HAP-1 (cell line): ENCODE data around the gene GFPT1.

ENCODE experiments used
- DNase-seq, 2 experiments: peaks; one replicate each; pipeline ENCODE4 v3.0.0-alpha.2; 2016 to 2020; ENCODE audit warnings: low spot score in 2 of 2
- H3K27me3 ChIP-seq: fragments of 250-450 bp; sonication (Bioruptor Pico); 2 replicates; pipeline ENCODE4 v1.5.1; 2020; ENCODE audit warnings: low read depth, mild to moderate bottlenecking, moderate library complexity
- H3K36me3 ChIP-seq: fragments of 250-450 bp; sonication (Bioruptor Pico); replicated peaks from 2 replicates; pipeline ENCODE4 v1.5.1; 2020; ENCODE audit warnings: mild to moderate bottlenecking
- H3K4me1 ChIP-seq: fragments of 250-450 bp; sonication (Bioruptor Pico); 2 replicates; pipeline ENCODE4 v1.5.1; 2020; ENCODE audit warnings: mild to moderate bottlenecking
- H3K4me3 ChIP-seq: fragments of 250-450 bp; sonication (Bioruptor Pico); 2 replicates; pipeline ENCODE4 v1.5.1; 2020; ENCODE audit warnings: mild to moderate bottlenecking, moderate library complexity
- H3K9me3 ChIP-seq: fragments of 250-450 bp; sonication (Bioruptor Pico); 2 replicates; pipeline ENCODE4 v1.5.1; 2020; ENCODE audit warnings: mild to moderate bottlenecking, moderate library complexity
- in situ Hi-C: fragments of 300-500 bp; cut with MboI; formaldehyde crosslinking; loops from 3 replicates; pipeline ENCODE4 v1.14.3; 2020; ENCODE audit warnings: low sequenced_read_pairs, inconsistent platforms, mixed read lengths

The GFPT1 gene

DNA sequence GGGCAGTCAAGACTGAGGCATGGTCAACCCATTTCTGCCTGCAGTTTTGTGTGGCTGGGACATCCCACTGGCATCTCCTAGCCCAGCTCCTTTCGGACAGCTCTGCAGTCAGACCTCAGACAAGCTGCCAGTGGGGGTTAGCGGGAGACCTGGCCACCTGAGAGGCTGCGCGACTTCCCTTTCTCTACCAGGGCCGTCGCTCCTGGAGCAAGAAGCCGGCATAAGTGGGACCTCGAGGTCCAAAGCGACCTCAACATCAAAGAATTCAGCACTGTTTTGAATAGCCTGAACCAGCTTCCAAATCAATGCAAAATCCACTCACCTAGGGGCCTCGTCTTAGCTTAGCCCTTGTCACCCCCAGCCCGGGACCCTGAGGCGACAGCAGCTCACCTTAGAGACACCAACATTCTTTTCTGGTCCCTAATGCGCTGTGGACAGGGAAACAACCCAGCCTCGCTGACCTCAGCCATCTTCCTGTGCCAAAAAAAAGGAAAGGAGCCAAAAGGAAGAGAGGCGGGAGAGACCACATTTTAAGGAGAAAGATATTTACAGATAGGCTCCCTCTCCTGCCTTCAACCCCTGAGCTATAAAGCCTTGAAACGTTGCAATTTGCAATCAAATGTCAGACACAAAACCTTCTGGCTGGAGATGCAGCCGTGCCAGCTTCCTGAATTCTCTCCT is 81.2 kb downstream of the GFPT1 start:
- Histone ChIP-seq H3K27me3 (no peaks in the 10 kb centered on the region), H3K9me3 (no peaks in the 10 kb centered on the region), H3K4me3 (no peak overlapping the region), H3K36me3 (no peaks in the 10 kb centered on the region), H3K4me1 (peaks cover 10% of the 10 kb centered on the region)
- in situ Hi-C loops: loop anchor here (5.0 to 25.0 kb wide), 2 partner anchors 294 to 844 kb away; partner anchors contain the start of genes ANTXR1, APLF and FBXO48
- no peak for DNase-seq

DNA sequence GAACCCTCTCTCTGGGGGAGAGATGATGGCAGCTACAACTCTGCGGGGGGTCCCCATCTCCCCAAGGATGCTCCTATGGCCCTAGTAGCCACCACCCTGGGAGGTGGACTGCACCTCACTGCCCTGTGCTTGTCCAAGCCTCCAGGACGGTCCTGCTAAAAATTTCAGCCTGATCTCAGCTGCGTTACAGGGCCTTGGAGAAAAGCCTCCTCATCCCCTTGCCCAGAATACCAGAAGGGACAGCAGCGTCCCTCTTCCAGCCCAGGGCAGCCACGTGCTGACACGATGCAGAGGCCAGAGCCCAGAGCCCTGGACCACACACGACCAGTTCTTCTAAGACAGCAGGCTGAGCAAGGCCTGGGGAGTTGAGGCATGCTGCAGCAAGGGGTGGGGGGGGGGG is 81.9 kb downstream of the GFPT1 start:
- H3K4me3 ChIP-seq: no peak overlapping the region
- H3K36me3 ChIP-seq: no peaks in the 10 kb centered on the region
- no peak for DNase-seq
- peaks cover 10% of the 10 kb centered on the region for H3K4me1 ChIP-seq
- H3K27me3 ChIP-seq: no peaks in the 10 kb centered on the region
- no peaks in the 10 kb centered on the region for H3K9me3 ChIP-seq
- in situ Hi-C loops: loop anchor here (5.0 to 25.0 kb wide), 2 partner anchors 293 to 843 kb away; partner anchors contain the start of genes ANTXR1, APLF and FBXO48

DNA sequence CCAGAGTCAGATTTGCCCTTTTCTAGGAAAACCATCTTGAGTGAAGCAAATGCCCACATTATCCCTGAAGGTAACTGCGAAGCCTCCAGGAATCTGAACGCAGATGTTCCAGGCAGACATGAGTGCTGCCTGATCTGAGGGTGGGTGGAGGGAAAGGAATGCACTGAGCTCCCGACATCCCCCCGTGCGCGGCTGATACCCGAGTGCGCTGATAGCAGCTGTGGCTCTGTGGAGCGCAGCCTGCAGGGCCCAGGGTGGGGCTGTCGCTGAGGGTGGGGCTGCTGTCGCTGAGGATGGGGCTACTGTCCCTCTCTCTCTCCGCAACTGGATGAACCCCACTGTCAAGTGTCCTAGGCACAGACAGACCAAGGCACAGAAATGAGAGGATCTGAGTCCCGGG is 82.4 kb downstream of the GFPT1 start:
- Histone ChIP-seq H3K4me1 (peaks cover 7% of the 10 kb centered on the region; the same call in 1 of the 2 replicates), H3K9me3 (no peaks in the 10 kb centered on the region), H3K4me3 (no peak overlapping the region), H3K27me3 (no peaks in the 10 kb centered on the region), H3K36me3 (no peaks in the 10 kb centered on the region)
- DNase-seq: no peak
- in situ Hi-C loops: loop anchor here (5.0 to 25.0 kb wide), 2 partner anchors 292 to 842 kb away; partner anchors contain the start of genes ANTXR1, APLF and FBXO48

DNA sequence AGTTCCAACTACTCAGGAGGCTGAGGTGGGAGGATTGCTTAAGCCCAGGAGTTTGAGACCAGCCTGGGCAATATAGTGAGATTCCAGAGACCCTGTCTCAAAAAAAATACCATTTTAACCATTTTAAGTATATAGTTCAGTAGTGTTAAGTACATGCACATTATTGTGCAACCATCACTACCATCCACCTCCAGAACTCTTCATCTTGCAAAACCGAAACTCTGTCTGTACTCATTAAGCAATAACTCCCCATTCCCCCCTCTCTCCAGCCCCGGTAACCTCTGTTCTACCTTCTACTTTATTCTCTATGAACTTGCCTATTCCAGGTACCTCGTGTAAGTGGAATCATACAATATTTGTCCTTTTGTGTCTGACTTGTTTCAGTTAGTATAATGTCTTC is 86.4 kb downstream of the GFPT1 start:
- in situ Hi-C loops: loop anchor here (25.0 kb wide), 1 partner anchor 838 kb away; the partner anchor contains the start of genes APLF and FBXO48
- H3K9me3 ChIP-seq: no peaks in the 10 kb centered on the region

DNA sequence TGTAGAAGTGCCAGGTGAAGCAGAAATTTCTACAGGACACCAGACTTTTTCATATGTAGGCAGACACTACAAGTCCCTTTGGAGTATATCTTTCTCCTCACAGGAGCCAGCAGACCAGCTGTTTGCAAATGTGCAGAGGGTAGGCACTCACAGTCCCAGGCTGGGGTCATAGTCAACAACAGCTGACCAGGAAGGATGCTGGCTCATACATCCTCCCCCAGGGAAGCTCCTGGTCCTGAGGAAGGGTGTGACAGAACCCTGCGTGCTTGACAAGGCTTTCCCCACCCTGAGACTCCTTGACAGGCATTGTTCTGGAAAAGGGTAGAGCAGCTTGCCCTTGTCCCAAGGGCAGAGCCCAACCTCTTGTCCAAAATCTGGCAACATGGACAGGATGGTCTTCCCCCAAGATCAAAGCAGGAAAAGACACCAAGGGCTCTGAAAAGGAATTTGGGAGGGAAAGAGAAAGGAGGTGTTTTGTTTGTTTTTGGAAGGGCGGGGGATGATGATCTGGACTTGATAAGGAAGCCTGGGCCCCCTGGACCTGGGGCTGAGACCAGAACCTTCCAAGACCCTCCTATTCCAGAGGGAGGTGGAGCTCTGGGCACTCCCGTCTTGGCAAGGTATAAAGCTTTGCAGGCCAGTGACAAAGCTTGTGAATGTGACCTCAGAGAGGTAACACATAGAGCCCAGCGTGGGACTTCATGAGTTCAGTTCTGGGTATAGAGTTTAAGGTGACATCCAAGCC is 87.1 kb downstream of the GFPT1 start:
- DNase-seq: no peak
- H3K4me3 ChIP-seq: no peak overlapping the region

More for the DNA sequence above, 86.4 kb downstream of the GFPT1 start:
- Histone ChIP-seq H3K4me1 (no peaks in the 10 kb centered on the region), H3K4me3 (no peak overlapping the region), H3K27me3 (no peaks in the 10 kb centered on the region), H3K36me3 (no peaks in the 10 kb centered on the region)
- DNase-seq: no peak

DNA sequence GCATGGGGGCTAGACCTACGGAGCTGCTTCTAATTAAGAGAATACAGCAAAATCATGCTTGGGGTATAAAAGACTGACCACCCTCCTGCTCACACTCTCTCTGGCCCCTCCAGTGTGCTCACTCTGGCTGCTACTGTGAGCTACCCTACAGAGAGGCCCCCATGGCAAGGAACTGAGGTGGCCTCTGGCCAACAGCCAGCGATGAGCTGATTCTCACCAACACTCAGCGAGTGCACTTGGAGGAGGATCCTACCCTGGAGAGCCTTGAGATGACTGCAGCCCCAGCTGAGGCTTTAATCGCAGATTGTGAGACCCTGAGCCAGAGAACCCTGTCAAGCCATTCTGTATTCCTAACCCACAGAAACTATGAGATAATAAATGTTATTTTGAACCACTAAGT is 88.2 kb downstream of the GFPT1 start:
- no peak for DNase-seq
- Histone ChIP-seq H3K9me3 (no peaks in the 10 kb centered on the region), H3K4me1 (no peaks in the 10 kb centered on the region), H3K36me3 (no peaks in the 10 kb centered on the region), H3K4me3 (no peak overlapping the region), H3K27me3 (no peaks in the 10 kb centered on the region)
- in situ Hi-C loops: loop anchor here (5.0 kb wide), 1 partner anchor 357 kb away; no protein-coding TSS in a partner anchor

More for the DNA sequence above, 87.1 kb downstream of the GFPT1 start:
- Histone ChIP-seq H3K9me3 (no peaks in the 10 kb centered on the region), H3K4me1 (no peaks in the 10 kb centered on the region), H3K36me3 (no peaks in the 10 kb centered on the region), H3K27me3 (no peaks in the 10 kb centered on the region)
- in situ Hi-C loops: loop anchor here (5.0 to 25.0 kb wide), 2 partner anchors 358 to 838 kb away; partner anchors contain the start of genes APLF and FBXO48

DNA sequence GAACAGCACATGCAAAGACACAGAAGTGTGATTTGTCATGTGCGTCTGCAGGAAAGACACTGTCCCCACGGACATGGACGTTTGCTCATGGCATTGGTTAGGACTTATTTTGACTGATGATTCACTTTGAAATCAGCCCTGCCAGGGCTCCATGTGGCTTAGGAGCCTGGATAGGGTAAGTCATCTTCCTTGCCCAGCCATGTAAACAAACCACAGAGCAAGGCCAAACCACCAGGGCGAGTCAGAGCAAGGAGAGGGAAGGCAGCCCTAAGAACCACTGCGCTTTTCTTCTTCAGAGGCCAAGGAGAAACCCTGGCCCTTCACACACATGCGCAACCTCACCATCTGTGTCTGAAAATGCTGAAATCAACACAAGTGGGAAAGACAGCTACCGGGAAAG is 88.8 kb downstream of the GFPT1 start:
- DNase-seq: no peak
- in situ Hi-C loops: loop anchor here (5.0 kb wide), 1 partner anchor 356 kb away; no protein-coding TSS in a partner anchor
- H3K4me3 ChIP-seq: no peak overlapping the region
- no peaks in the 10 kb centered on the region for H3K9me3 ChIP-seq
- H3K36me3 ChIP-seq: no peaks in the 10 kb centered on the region
- no peaks in the 10 kb centered on the region for H3K27me3 ChIP-seq
- no peaks in the 10 kb centered on the region for H3K4me1 ChIP-seq

DNA sequence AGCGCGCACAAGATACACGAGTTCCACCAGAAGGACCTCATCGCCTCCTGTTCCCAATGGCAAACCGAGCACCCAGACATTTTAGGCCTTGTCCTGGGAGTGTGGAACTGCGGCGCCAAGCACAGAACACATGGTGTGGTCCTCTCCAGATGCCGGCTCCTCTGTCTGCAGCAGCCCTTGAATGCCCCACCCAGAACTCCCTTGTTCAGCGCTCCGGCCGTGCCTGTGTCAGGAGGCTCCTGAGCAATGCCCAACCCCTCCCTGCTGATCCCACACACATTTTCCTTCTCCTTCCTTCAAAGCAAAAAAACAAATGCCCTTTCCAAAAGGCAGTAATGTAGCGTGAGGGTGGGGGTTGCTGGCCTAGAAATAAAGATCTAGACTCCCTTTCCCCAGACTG is 89.8 kb downstream of the GFPT1 start:
- no peaks in the 10 kb centered on the region for H3K36me3 ChIP-seq
- no peaks in the 10 kb centered on the region for H3K27me3 ChIP-seq
- H3K4me1 ChIP-seq: no peaks in the 10 kb centered on the region
- H3K9me3 ChIP-seq: no peaks in the 10 kb centered on the region
- H3K4me3 ChIP-seq: no peak overlapping the region
- in situ Hi-C loops: loop anchor here (5.0 kb wide), 1 partner anchor 355 kb away; no protein-coding TSS in a partner anchor
- no peak for DNase-seq

DNA sequence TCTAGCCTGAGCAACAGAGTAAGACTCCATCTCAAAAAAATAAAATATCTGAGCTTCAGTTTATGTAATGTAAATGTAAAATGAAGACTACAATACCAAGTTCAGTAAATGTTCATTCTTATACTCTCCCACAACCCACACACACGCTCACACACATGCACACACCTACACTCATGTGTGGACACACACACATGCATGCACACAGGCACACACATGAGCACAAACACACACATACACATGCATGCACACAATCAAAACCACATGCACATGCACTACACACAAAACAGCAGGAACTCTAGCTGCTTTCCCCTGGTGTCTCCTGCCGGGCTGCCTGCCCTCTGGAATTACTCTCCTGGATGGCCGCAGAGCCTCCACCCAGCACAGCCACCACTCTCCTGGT is 90.6 kb downstream of the GFPT1 start:
- H3K27me3 ChIP-seq: no peaks in the 10 kb centered on the region
- H3K9me3 ChIP-seq: no peaks in the 10 kb centered on the region
- no peak for DNase-seq
- in situ Hi-C loops: loop anchor here (5.0 kb wide), 1 partner anchor 354 kb away; no protein-coding TSS in a partner anchor
- H3K4me1 ChIP-seq: no peaks in the 10 kb centered on the region
- H3K4me3 ChIP-seq: no peak overlapping the region
- no peaks in the 10 kb centered on the region for H3K36me3 ChIP-seq

DNA sequence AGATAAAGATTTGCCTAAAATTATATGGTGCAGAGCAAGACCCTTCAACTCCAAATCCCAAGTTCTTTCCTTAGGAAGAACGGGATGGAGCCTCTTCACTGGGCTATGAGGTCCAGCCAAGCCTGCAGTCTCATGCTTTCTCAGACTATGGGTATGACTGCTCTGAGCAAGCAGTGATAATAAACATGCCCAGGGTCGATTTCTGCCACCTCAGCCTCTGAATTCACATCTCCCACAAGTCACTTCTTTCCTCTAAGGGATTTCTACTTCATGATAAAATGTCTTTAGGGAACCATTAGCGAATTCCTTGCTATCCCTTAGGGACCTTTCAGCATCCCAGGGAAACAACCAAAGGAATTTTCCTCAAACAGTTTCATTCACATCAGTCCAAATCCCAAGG is 94.8 kb downstream of the GFPT1 start:
- Histone ChIP-seq H3K4me1 (no peaks in the 10 kb centered on the region), H3K4me3 (no peak overlapping the region), H3K27me3 (no peaks in the 10 kb centered on the region), H3K9me3 (no peaks in the 10 kb centered on the region), H3K36me3 (no peaks in the 10 kb centered on the region)
- DNase-seq: no peak
- in situ Hi-C loops: no loop called here

DNA sequence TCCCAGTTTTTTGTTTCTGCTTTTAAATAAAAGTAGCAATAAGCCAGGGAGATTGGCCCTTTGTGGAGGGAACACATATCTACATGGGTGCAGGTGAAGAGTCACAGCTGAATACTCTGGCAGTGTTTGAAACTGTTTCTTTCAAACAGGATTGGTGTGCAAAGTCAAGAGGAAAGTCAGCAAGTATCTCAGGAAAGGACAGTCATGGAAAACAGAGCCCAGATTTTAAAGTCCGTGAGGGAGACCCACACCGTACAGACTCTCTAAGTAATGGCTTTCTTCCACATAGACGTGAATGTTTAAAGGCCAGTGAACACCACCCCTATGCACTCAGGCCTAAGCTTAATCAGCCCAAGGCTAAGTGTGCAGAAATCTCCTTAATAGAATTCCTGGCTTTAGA is 95.3 kb downstream of the GFPT1 start:
- Histone ChIP-seq H3K4me1 (no peaks in the 10 kb centered on the region), H3K27me3 (no peaks in the 10 kb centered on the region), H3K4me3 (no peak overlapping the region), H3K36me3 (no peaks in the 10 kb centered on the region), H3K9me3 (no peaks in the 10 kb centered on the region)
- in situ Hi-C loops: no loop called here
- no peak for DNase-seq

DNA sequence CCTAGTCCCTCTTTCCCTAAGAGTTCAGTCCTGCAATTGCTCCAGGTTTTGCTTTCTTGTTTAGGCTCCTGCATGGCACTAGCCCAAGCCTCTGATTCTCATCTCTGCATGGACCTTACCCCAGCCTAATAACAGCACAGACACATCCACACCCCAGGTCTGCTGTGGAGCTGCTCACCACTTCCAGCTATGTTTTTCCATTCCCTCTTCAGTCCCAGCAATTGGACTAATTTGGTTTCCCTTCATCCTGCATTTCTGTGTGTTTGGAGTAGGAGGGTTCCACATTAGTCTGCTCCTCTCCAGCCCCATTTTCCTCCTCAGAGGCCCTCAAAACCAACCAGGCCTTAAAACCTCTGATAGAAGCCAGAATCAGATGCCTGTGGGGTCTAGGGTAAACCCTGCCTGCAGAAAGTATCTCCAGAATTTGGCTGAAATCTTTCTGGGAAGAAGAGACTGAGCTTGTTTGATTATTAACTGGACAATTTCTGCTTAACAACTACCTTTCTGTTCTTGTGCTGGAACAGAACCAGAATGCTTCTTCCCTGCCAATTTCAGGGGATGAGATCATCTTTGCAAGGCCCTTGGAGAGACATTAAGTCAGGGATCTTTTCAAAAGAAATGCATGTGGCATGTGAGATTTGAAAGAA is 95.9 kb downstream of the GFPT1 start:
- no peak for DNase-seq
- in situ Hi-C loops: no loop called here
- Histone ChIP-seq H3K27me3 (no peaks in the 10 kb centered on the region), H3K4me1 (no peaks in the 10 kb centered on the region), H3K4me3 (no peak overlapping the region), H3K36me3 (no peaks in the 10 kb centered on the region), H3K9me3 (no peaks in the 10 kb centered on the region)

DNA sequence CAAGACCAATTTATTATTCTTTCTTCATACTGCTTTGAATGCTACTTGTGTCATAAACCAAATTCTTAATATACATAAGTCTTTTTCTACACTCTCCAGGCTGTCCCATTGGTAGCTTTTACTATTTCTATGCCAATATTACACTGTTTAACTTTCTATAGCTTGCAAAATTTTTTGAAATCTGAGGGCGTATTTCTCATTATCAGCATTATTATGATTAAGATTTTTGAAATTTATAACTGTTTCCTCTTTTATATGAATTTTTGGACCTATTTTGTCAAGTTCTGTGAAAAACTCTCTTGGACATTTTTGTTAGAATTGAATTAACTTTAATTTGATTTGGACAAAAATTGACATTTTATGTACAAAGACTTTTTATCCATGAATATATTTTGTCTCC is 98.6 kb downstream of the GFPT1 start:
- no peaks in the 10 kb centered on the region for H3K27me3 ChIP-seq
- in situ Hi-C loops: no loop called here
- no peaks in the 10 kb centered on the region for H3K36me3 ChIP-seq
- DNase-seq: no peak
- H3K4me1 ChIP-seq: no peaks in the 10 kb centered on the region
- H3K4me3 ChIP-seq: no peak overlapping the region
- H3K9me3 ChIP-seq: no peaks in the 10 kb centered on the region
